Mammary epithelial cell (primary cell): ENCODE results near the gene ISLR.

Experiments used
- CTCF ChIP-seq, 2 donors: IDR thresholded peaks in 1 of 2; conservative IDR thresholded peaks in 1 of 2; 2 replicates each; pipeline ENCODE4 v1.5.1; 2011 to 2012; ENCODE audit warnings: inconsistent platforms in 2 of 2, low read length in 2 of 2, mild to moderate bottlenecking in 2 of 2, control low read depth in 1 of 2, low read depth in 1 of 2; ENCODE audit not compliant: insufficient read depth in 1 of 2; ENCODE audit errors: extremely low read depth in 1 of 2
- EZH2 ChIP-seq: IDR thresholded peaks from 2 replicates; pipeline ENCODE4 v1.6.1; 2012; ENCODE audit warnings: low read length, inconsistent platforms, borderline replicate concordance

GRCh38 chr15:74185710-74186348 is 12.3 kb downstream of the ISLR start:
- no peak for TF ChIP-seq CTCF (conservative IDR thresholded peaks at IDR 0.05 in 1 of 2, IDR thresholded peaks at IDR 0.05 in 1 of 2; ENCODE audit: extremely low read depth in 1 of 2, insufficient read depth in 1 of 2, low read depth in 1 of 2, low read length in 2 of 2)
- no peak for TF ChIP-seq EZH2
